ENCODE results near the gene SSH3.

The SSH3 gene

GRCh38 chr11:67282876-67283371 lies 20.4 kb upstream of the SSH3 start:
- Histone ChIP-seq H3K4me3 (ENCODE audit: low read length) (no peak overlapping the region), H3K4me1 (ENCODE audit: insufficient read depth, low read length) (peaks cover 4% of the 10 kb centered on the region), H3K27ac (ENCODE audit: low read depth, low read length) (no peak overlapping the region), H3K9ac (ENCODE audit: low read depth, low read length) (no peak overlapping the region), H3K9me3 (ENCODE audit: insufficient read depth, low read depth, low read length) (no peaks in the 10 kb centered on the region), H3K27me3 (ENCODE audit: insufficient read depth, low read length) (no peaks in the 10 kb centered on the region), H3K36me3 (ENCODE audit: insufficient read depth, low read length) (peaks cover 68% of the 10 kb centered on the region)
- WGBS = 95% methylated on average over 11 of the region's 11 CpGs

GRCh38 chr11:67283481-67283963 lies 19.8 kb upstream of the SSH3 start:
- Histone ChIP-seq H3K27me3 (ENCODE audit: insufficient read depth, low read length) (no peaks in the 10 kb centered on the region), H3K4me3 (ENCODE audit: low read length) (no peak overlapping the region), H3K36me3 (ENCODE audit: insufficient read depth, low read length) (peaks cover 68% of the 10 kb centered on the region), H3K27ac (ENCODE audit: low read depth, low read length) (no peak overlapping the region), H3K9ac (ENCODE audit: low read depth, low read length) (no peak overlapping the region), H3K4me1 (ENCODE audit: insufficient read depth, low read length) (peaks cover 8% of the 10 kb centered on the region), H3K9me3 (ENCODE audit: insufficient read depth, low read depth, low read length) (no peaks in the 10 kb centered on the region)
- WGBS = 96% methylated on average over 13 of the region's 13 CpGs

GRCh38 chr11:67284811-67285540 lies 18.4 kb upstream of the SSH3 start:
- peaks cover 54% of the 10 kb centered on the region for H3K36me3 ChIP-seq (ENCODE audit: insufficient read depth, low read length)
- H3K9ac ChIP-seq (ENCODE audit: low read depth, low read length) = no peak overlapping the region
- H3K27ac ChIP-seq (ENCODE audit: low read depth, low read length) = no peak overlapping the region
- peaks cover 8% of the 10 kb centered on the region for H3K4me1 ChIP-seq (ENCODE audit: insufficient read depth, low read length)
- WGBS = 94% methylated on average over 45 of the region's 45 CpGs
- no peak overlapping the region for H3K4me3 ChIP-seq (ENCODE audit: low read length)
- no peaks in the 10 kb centered on the region for H3K27me3 ChIP-seq (ENCODE audit: insufficient read depth, low read length)
- no peaks in the 10 kb centered on the region for H3K9me3 ChIP-seq (ENCODE audit: insufficient read depth, low read depth, low read length)

- H3K9ac ChIP-seq (ENCODE audit: low read depth, low read length) = no peak overlapping the region
- no peak overlapping the region for H3K27ac ChIP-seq (ENCODE audit: low read depth, low read length)
- H3K4me3 ChIP-seq (ENCODE audit: low read length) = no peak overlapping the region
- 94% methylated on average over 39 of the region's 39 CpGs for WGBS
- no peaks in the 10 kb centered on the region for H3K9me3 ChIP-seq (ENCODE audit: insufficient read depth, low read depth, low read length)
- peaks cover 8% of the 10 kb centered on the region for H3K4me1 ChIP-seq (ENCODE audit: insufficient read depth, low read length)
- no peaks in the 10 kb centered on the region for H3K27me3 ChIP-seq (ENCODE audit: insufficient read depth, low read length)
- peaks cover 52% of the 10 kb centered on the region for H3K36me3 ChIP-seq (ENCODE audit: insufficient read depth, low read length)
These were observed 17.5 kb upstream of the SSH3 start for GRCh38 chr11:67285541-67286498.

GRCh38 chr11:67286621-67287333 lies 16.6 kb upstream of the SSH3 start:
- Histone ChIP-seq H3K27ac (ENCODE audit: low read depth, low read length) (0 out of 2 replicates have a peak overlapping the region, but pooled peaks have one; percentile 18), H3K4me3 (ENCODE audit: low read length) (no peak overlapping the region), H3K9me3 (ENCODE audit: insufficient read depth, low read depth, low read length) (no peaks in the 10 kb centered on the region), H3K36me3 (ENCODE audit: insufficient read depth, low read length) (peaks cover 48% of the 10 kb centered on the region), H3K4me1 (ENCODE audit: insufficient read depth, low read length) (peaks cover 8% of the 10 kb centered on the region), H3K27me3 (ENCODE audit: insufficient read depth, low read length) (no peaks in the 10 kb centered on the region), H3K9ac (ENCODE audit: low read depth, low read length) (no peak overlapping the region)
- 93% methylated on average over 8 of the region's 8 CpGs for WGBS

GRCh38 chr11:67287355-67288197 lies 15.8 kb upstream of the SSH3 start:
- Histone ChIP-seq H3K36me3 (ENCODE audit: insufficient read depth, low read length) (peaks cover 49% of the 10 kb centered on the region), H3K9ac (ENCODE audit: low read depth, low read length) (peak overlapping the region; percentile 93), H3K4me1 (ENCODE audit: insufficient read depth, low read length) (peaks cover 8% of the 10 kb centered on the region), H3K9me3 (ENCODE audit: insufficient read depth, low read depth, low read length) (no peaks in the 10 kb centered on the region), H3K4me3 (ENCODE audit: low read length) (peak overlapping the region; percentile 78), H3K27ac (ENCODE audit: low read depth, low read length) (peak overlapping the region; percentile 96), H3K27me3 (ENCODE audit: insufficient read depth, low read length) (no peaks in the 10 kb centered on the region)
- 92% methylated on average over 14 of the region's 14 CpGs for WGBS

- Histone ChIP-seq H3K9ac (ENCODE audit: low read depth, low read length) (peak overlapping the region; percentile 93), H3K4me1 (ENCODE audit: insufficient read depth, low read length) (peaks cover 8% of the 10 kb centered on the region), H3K27me3 (ENCODE audit: insufficient read depth, low read length) (no peaks in the 10 kb centered on the region), H3K36me3 (ENCODE audit: insufficient read depth, low read length) (peaks cover 49% of the 10 kb centered on the region), H3K27ac (ENCODE audit: low read depth, low read length) (peak overlapping the region; percentile 96), H3K4me3 (ENCODE audit: low read length) (peak overlapping the region; percentile 78), H3K9me3 (ENCODE audit: insufficient read depth, low read depth, low read length) (no peaks in the 10 kb centered on the region)
- 61% methylated on average over 4 of the region's 4 CpGs for whole genome bisulfite sequencing
These were observed 15.2 kb upstream of the SSH3 start for GRCh38 chr11:67288198-67288451.

- 1% methylated on average over 87 of the region's 87 CpGs for WGBS
- H3K36me3 ChIP-seq (ENCODE audit: insufficient read depth, low read length) = peaks cover 44% of the 10 kb centered on the region
These were observed 14.7 kb upstream of the SSH3 start for GRCh38 chr11:67288452-67289225.

GRCh38 chr11:67289226-67289650 lies 14.1 kb upstream of the SSH3 start, which contains the start of gene ANKRD13D:
Gene ANKRD13D, plus strand, starts transcription at chr11:67289303. Its CDS starts 158 bp downstream, at chr11:67289461.
- peak within 1 kb of the TSS; percentile 96 for H3K27ac ChIP-seq (ENCODE audit: low read depth, low read length)
- H3K36me3 ChIP-seq (ENCODE audit: insufficient read depth, low read length) = peaks cover 44% of the 10 kb centered on the region
- H3K9ac ChIP-seq (ENCODE audit: low read depth, low read length) = peak within 1 kb of the TSS; percentile 93
- under 1% methylated on average over 55 of the region's 56 CpGs for WGBS
- no peaks in the 10 kb centered on the region for H3K9me3 ChIP-seq (ENCODE audit: insufficient read depth, low read depth, low read length)
- peaks cover 8% of the 10 kb centered on the region for H3K4me1 ChIP-seq (ENCODE audit: insufficient read depth, low read length)
- H3K27me3 ChIP-seq (ENCODE audit: insufficient read depth, low read length) = no peaks in the 10 kb centered on the region
- H3K4me3 ChIP-seq (ENCODE audit: low read length) = peak within 1 kb of the TSS; percentile 78

More at GRCh38 chr11:67288452-67289225, 14.7 kb upstream of the SSH3 start:
- Histone ChIP-seq H3K27me3 (ENCODE audit: insufficient read depth, low read length) (no peaks in the 10 kb centered on the region), H3K9ac (ENCODE audit: low read depth, low read length) (peak overlapping the region; percentile 93), H3K4me1 (ENCODE audit: insufficient read depth, low read length) (peaks cover 8% of the 10 kb centered on the region), H3K27ac (ENCODE audit: low read depth, low read length) (peak overlapping the region; percentile 96), H3K4me3 (ENCODE audit: low read length) (peak overlapping the region; percentile 78), H3K9me3 (ENCODE audit: insufficient read depth, low read depth, low read length) (no peaks in the 10 kb centered on the region)
